Inferior parietal cortex (tissue), 1 donor: ENCODE results near the gene RAD50.
"Not testable (repeated sequence)": the region's sequence is repeated elsewhere in the genome, so short reads cannot be mapped to it uniquely, and the experiment has no call there.

Source experiments
- DNase-seq: peaks from one replicate; pipeline ENCODE4 v3.0.0-alpha.2; 2016; ENCODE audit errors: extremely low spot score

The RAD50 gene

GRCh38 chr5:132633587-132633986 is 76.8 kb downstream of the RAD50 start:
- not testable (repeated sequence) for DNase-seq

GRCh38 chr5:132635873-132636272 is 79.1 kb downstream of the RAD50 start:
- no peak for DNase-seq

GRCh38 chr5:132637241-132637640 is 80.5 kb downstream of the RAD50 start:
- DNase-seq, result no peak

- DNase-seq, result no peak
These were observed 82.9 kb downstream of the RAD50 start for GRCh38 chr5:132639706-132640130.

GRCh38 chr5:132640613-132641012 is 83.8 kb downstream of the RAD50 start:
- no peak for DNase-seq

- no peak for DNase-seq
These were observed 84.5 kb downstream of the RAD50 start for GRCh38 chr5:132641241-132641723.

- no peak for DNase-seq
These were observed 85.1 kb downstream of the RAD50 start for GRCh38 chr5:132641841-132642240.

- DNase-seq, result no peak
These were observed 87.4 kb downstream of the RAD50 start for GRCh38 chr5:132644177-132644576.

- no peak for DNase-seq
These were observed 89.9 kb downstream of the RAD50 start for GRCh38 chr5:132646583-132647266.

GRCh38 chr5:132647473-132647872 is 90.7 kb downstream of the RAD50 start:
- DNase-seq, result no peak

- DNase-seq, result no peak
These were observed 91.6 kb downstream of the RAD50 start for GRCh38 chr5:132648355-132648754.

- no peak for DNase-seq
These were observed 95.2 kb downstream of the RAD50 start for GRCh38 chr5:132651838-132652469.

- DNase-seq, result no peak
These were observed 96.9 kb downstream of the RAD50 start for GRCh38 chr5:132653716-132654115.

GRCh38 chr5:132655821-132656773 is 99.3 kb downstream of the RAD50 start:
- DNase-seq, result no peak

GRCh38 chr5:132656774-132657355 is 100.1 kb downstream of the RAD50 start:
- DNase-seq, result no peak

- DNase-seq, result no peak
These were observed 101.1 kb downstream of the RAD50 start, which contains the start of gene IL13 for GRCh38 chr5:132657676-132658380. IL13 (plus strand) TSS chr5:132658173; CDS start chr5:132658187, 14 bp downstream.

GRCh38 chr5:132658381-132659302 is 101.9 kb downstream of the RAD50 start:
- DNase-seq, result no peak

- DNase-seq, result no peak
These were observed 103.1 kb downstream of the RAD50 start for GRCh38 chr5:132659598-132660493.
